Activated CD4-positive, alpha-beta T cell treated with anti-CD3 and anti-CD28 coated beads, Interleukin-2, amount 50 U/mL, for 4 hours (primary cell): ENCODE results near the gene UPF1.
"Not testable (repeated sequence)": the region's sequence is repeated elsewhere in the genome, so short reads cannot be mapped to it uniquely, and the experiment has no call there.

Source experiments
- DNase-seq, 2 experiments: peaks; one replicate each; pipeline ENCODE4 v3.0.0-alpha.2; 2020

UPF1 gene

DNA sequence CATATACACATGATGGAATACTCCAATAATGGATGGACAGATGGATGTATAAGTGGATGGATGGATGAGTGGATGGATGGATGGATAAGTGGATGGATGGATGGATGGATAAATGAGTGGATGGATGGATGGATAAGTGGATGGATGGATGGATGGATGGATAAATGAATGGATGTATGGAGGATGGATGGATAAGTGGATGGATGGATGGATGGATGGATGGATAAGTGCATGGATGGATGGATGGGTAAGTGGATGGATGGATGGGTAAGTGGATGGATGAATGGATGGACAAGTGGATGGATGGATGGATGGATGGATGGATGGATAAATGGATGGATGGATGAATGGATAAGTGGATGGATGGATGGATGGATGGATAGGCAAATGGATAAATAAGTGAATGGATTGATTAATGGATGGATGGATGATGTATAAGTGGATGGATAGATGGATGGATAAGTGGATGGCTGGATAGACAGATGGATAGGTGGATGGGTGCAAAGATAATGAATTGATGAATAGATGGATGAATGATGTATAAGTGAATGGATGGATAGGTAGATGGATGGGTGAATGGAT, 32.3 kb upstream of the UPF1 start:
- DNase-seq = no peak

DNA sequence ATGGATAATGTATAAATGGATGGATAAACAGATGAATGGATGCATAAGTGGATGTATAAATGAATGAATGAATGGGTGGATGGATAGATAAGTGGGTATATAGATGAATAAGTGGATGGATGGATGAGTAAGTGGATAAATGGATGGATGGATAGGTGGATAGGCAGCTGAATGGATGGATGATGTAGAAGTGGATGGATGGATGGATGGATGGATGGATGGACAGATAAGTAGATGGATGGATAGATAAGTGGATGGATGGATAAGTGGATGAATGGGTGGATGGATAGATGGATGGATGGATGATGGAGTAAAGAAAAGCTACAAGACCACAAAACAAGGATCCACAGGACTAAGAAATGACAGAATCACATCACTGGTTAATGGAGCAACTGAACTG, 31.7 kb upstream of the UPF1 start:
- no peak for DNase-seq

DNA sequence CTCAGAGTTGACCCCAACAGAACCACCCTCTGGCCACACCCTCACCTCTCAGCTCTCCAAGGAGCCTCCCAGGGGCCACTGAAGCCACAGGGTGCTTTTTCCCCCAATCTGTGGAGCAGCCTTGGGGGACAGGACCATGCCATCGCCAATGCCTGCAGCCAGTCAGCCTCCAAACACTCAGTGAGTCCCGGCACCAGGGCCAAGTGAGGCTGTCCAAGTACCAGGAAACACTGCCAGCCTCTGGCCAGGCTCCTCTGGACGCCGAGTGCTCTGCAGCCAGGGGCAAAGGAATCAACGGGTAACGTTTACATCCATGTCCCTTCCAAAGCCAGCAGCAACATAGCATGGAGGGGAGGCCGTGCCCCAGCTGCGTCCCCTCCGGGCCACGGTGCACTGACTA, 31.1 kb upstream of the UPF1 start:
- no peak for DNase-seq

DNA sequence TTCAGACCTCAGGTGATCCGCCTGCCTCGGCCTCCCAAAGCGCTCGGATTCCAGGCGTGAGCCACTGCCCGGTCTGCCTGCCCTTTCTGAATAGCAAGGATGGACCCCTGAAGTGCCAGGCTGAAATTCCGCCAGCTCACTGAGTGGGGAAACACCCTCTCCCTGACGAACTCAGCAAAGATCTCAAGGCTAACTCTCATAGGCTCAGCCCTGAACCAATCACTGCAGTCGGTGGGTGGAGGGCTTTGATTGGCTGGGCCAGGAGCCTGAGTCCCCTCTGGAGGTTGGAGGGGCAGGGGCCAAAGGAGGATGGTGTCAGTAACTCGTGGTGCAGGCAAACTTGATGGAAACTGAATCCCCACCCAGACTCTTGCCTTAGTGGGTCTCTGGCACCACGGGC, 29.4 kb upstream of the UPF1 start:
- no peak for DNase-seq

DNA sequence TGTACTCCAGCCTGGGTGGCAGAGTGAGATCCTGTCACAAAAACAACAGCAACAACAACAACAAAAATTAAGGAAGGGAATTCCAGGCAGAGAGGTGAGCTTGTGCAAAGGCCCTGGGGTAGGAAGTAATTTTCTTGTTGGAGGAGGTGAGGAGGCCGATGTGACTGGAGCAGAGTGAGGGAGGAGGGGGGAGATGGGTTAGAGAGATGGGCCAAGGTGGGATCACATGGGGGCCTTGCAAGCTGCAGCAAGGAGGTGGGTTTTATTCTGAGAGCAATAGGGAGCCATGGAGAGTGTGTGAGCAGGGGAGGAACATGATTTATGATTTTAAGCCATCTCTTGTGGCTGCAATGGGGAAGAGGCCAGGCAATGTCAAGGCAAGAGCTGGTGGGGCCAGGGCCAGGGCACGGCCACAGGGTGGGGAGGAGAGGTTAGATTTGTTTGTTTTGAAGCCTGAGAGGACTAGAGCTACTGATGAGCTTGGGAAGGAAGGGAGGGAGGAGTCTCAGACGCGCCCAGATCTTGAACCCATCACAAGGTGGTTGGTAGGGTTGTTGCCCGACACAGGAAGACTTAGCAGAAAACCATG, 28.1 kb upstream of the UPF1 start:
- no peak for DNase-seq

DNA sequence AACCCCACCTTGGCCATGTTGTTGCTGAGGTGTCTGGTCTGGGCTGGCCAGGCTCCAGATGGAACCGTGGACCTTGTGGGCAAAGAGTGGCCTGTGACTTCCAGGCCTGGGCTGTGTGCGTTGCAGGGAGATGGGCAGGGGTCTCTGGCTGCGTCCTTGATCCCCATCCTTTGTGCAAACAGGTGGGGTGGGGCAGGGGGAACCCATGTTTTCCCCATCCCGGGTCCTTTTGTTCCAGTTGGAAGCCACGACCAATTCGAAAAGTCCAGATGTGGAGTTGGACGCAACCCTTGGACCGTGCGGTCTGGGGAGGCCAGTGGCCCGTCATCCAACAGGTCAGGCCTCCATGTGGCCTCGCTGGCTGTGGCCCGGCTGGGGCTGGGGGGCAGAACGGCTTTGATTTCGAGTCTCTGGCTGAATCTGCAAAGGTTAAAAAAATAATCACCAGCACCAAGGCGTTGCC, 27.6 kb upstream of the UPF1 start:
- no peak for DNase-seq

DNA sequence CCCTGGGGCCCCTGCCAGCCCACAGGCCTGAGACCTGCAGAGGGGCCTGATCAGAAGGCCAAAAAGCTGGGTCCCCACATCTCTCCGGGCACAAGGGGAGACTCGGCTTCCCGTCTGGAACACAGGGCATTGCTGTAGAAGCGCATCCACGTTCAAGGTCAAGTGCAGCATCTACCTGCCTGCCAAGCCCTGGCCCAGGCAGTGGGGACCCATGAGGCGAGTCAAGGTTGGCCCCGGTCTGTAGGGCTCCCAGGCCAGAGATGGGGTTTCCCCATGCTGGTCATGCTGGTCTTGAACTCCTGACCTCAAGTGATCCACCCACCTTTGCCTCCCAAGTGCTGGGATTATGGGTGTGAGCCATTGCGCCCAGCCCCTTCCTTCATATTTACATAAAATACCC, 27.1 kb upstream of the UPF1 start:
- no peak for DNase-seq

DNA sequence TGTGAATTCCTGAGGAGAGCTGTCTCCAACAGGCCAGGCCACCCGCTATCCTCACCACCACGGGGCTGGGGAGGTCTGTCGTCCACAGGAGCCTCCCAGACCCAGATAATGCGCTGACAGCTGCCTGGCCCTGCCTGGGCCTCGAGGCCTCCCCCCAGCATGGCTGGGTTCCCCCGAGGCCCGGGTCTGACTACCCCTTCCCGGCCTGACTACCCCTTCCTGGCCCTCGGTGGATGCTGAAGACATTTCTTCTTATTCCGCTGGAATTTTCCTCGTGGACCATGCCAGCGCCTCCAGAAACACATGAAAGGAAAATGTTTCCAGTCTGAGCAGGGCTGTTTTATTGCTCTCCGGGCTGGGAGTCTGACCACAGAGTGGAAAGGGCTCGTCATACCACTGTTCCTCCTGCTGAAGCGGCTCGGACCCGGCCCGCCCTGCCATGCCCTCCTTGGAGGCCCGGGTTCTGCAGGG, 23.9 kb upstream of the UPF1 start:
- no peak for DNase-seq

DNA sequence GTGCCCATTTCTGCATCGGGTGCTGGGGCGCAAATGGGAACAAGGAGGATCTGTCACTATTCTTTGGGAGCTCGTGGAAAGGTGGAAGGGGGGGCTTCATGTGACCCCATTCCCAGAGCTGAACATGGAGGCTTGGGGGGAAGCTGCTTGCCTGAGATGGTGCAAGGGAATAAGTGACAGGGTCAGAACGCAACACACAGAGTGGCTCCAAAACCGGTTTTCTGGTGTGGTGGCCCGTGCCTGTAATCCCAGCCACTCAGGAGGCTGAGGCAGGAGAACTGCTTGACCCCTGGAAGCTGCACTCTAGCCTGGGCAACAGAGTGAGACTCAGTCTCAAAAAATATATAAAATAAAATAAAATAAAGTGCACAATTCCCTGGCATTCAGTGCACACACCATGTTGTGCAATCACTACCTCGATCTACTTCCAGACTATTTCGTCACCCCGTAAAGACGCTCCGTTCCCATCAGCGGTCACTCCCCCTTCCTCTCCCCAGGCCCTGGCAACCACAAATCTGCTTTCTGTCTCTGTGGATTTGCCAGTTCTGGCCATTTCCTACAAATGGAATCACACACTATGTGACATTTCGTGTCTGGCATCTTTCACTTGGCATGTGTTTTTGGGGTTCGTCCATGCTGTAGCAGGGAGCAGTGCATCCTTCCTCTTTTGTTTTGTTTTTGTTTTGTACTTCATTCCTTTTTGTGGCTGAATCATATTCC, 22.4 kb upstream of the UPF1 start:
- DNase-seq = no peak

DNA sequence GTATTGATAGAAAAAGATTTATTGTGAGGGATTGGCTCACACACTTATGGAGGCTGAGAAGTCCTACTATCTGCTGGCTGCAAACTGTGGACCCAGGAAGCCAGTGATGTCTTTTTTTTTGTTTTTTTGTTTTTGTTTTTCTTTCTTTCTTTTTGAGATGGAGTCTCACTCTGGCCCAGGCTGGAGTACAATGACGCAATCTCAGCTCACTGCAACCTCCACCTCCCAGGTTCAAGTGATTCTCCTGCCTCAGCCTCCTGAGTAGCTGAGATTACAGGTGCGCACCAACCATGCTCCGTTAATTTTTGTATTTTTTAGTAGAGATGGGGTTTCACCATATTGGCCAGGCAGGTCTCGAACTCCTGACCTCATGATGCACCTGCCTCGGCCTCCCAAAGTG, 20.1 kb upstream of the UPF1 start:
- DNase-seq = not testable (repeated sequence)

DNA sequence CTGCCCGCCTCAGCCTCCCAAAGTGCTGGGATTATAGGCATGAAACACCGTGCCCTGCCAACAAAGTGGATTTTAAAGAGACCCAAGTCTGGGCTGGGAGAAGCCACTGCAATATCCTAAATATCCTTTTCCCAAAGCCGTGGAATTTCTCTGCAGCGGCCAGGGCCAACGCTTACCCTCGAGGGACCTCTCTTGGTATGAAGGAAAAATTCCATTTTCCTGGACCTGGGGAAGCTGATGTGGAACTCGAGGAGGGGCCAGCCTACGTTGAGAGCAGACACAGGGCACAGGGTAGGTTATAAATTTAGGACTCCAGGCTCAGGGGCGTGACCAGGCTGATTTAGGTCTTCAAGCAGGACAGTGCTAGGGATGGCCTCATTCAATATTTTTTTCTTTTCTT, 17.7 kb upstream of the UPF1 start:
- DNase-seq = no peak

DNA sequence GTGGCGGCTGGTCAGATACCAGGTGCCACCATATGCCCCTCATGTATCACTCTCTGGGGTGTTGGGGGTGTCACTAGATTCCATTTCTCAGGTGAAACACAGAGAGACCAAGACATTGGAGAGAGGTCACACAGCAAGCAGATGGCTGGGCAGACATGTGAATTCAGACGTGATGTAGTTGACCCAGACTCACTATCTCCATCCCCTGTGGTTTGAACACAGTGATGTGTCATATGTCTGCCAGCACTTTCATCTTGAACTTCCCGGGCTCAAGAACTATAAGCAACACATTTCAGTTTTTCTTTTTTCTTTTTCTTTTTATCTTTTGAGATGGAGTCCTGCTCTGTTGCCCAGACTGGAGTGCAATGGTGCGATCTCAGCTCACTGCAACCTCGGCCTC, 16.1 kb upstream of the UPF1 start:
- no peak for DNase-seq

DNA sequence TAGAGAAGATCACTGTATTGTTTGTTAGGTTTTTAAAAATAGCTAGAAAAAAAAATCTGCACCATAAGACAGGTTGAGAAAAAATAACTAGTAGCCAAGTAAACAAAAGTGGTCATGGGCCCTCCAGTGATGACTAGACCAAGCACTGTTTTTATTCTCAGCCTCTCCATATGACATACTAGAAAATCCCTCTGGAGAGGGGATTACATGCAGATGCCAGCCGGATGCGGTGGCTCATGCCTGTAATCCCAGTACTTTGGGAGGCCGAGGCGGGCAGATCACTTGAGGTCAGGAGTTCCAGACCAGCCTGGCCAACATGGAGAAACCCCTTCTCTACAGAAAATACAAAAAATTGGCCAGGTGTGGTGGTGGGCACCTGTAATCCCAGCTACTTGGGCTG, 15.1 kb upstream of the UPF1 start:
- DNase-seq = not testable (repeated sequence)

DNA sequence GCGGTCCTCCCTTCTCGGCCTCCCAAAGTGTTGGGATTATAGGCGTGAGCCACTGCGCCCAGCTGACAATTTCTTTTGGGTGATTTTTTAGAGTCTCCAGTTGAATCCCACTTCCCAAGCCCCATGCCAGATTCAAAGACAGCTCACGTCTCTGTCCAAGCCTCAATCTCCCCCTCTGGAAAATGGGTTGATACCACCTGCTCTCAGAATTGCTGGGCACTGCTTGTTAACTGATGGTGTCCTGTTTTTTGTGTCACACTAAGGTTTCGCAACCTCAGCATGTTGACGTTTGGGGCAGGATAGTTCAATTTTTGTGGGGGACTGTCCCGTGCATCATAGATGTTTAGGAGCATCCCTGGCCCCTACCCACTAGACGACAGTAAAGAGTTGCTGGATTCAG, 14.2 kb upstream of the UPF1 start:
- DNase-seq = no peak

DNA sequence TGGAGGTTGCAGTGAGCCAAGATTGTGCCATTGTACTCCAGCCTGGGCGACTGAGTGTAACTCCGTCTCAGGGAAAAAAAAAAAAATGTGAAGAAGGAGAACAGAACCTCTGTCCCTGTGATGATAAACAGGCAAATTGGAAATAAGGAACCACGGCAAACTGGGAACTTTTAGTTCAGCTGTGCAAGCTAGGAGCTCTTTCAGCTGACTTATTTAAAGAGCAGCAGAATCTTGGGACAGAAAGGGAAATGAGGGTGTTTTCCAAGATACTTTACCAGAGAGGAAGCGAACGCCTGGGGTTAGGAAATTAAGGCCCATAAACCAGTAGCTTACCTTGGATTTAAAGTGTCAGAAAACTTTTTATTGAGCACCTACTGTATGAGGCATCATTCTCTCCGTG, 3.0 kb upstream of the UPF1 start:
- DNase-seq = no peak

DNA sequence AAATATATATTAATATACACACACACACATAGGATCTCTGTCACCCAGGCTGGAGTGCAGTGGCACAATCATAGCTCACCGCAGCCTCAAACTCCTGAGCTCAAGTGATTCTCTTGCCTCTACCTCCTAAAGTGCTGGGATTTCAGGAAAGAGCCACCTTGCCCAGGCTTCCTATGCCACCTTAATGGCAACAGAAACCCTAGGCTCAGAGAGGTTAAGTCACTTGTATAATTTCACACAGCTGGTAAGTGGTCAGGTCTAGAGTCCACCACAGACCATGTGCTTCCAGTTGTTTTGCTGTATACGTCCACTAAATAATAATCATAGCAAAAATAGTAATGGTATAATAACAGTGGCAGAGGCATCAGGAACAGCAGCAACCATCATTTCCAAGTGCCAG, 1.3 kb upstream of the UPF1 start:
- DNase-seq = no peak

DNA sequence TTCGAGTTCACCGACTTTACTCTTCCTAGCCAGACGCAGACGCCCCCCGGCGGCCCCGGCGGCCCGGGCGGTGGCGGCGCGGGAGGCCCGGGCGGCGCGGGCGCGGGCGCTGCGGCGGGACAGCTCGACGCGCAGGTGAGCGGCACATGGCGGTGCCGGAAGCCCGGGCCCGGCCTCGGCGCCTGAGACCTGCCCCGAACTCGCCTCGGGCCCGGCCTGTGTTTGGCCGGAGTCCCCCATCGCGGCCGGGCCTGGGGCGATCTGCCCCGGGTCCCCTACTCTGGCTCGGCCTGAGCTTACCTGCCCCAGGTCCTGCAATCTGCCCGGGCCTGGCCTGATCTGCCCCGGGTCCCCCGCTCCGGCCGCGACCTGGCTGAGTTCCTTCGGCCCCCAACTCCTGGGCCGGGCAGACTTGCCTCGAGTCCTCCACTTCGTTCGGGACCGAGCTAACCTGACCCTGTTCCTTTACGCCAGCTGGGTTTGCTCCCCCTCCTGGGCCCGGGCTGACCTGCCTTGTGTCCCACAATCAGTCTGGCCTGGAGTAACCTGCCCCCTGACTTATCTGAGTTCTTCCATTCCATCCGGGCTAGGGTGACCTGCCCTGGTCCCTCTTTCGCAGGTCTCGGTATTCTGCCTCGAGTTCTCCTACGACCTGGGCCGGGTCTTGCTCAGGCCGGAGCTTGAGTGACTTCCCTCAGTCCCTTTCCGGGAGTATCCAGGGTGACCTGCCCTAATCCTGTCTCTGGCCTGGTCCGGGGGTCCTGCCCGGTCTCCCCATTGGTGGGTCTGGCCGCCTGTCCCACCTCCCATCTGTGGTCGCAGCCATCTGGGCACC, 764 bp downstream of the UPF1 start:
- peak in 1 of 2 experiments; percentile 13 for DNase-seq

DNA sequence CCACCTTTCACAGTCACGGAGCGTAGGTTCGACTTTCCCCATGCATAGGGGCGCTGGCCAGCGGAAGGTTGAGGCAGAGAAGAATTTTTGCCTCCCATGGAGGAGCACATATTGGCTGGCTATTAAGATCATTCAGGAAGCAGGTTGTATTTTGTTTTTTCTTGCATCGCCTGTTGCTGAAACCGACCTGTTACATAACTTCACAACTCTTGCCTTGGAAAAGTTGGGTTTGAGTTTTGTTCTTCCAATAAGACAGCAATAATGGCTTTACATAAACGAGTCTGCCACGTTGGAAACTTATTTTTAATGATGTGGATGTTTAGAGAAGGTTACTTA, 1.4 kb downstream of the UPF1 start:
- DNase-seq = no peak

DNA sequence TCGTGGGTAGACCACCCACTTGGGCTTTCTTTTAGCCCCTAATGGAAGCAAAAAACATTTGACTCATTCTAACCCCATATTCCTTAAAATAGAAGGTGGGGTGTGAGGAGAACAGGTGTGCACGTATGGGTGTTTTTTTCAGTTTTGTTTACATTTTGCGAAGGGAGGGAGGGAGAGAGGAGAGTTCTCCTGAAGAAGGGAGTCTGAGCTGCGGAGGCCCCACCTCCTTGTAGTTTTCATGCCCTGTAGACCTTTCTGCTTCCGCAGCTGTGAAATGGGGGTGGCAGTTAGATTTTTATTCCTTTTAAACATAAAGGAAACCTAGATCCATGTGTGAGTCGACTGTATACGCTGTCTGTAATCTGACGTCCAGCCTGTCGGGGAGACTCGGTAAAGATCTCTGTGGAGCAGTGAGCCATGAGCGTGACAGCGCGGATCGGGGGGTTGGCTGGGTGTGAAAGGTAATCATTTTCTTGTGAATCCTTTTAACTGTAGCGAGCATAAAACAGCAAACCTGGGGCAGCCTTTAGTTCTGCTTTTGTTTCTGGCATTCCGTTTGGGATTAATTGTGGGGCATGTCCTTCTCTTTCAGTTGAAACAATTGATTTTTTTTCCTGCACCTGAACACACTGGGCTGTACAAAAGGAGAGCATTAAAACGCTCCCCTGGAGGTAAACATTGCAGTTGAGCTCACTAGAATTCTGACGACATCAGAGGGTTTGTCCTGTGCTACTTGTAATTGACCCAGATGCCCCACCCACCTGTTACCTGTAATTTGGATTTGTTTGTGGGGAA, 2.3 kb downstream of the UPF1 start:
- no peak for DNase-seq

DNA sequence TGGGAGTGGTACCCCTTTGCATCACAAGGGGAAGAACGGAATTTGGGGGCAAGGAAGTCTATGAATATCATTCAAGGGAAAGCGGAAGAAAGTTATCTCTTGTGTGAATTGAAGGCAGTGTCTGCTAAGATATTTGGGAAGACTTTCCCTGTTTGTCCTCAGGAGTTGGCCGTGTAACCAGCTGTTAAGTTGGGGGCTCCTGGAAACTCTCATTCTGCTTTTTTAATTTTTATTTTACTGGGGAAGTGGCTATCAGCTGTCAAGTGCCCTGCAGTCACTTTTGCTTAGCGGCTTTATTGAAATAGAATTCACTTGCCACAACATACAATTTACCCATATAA, 2.9 kb downstream of the UPF1 start:
- DNase-seq = no peak

DNA sequence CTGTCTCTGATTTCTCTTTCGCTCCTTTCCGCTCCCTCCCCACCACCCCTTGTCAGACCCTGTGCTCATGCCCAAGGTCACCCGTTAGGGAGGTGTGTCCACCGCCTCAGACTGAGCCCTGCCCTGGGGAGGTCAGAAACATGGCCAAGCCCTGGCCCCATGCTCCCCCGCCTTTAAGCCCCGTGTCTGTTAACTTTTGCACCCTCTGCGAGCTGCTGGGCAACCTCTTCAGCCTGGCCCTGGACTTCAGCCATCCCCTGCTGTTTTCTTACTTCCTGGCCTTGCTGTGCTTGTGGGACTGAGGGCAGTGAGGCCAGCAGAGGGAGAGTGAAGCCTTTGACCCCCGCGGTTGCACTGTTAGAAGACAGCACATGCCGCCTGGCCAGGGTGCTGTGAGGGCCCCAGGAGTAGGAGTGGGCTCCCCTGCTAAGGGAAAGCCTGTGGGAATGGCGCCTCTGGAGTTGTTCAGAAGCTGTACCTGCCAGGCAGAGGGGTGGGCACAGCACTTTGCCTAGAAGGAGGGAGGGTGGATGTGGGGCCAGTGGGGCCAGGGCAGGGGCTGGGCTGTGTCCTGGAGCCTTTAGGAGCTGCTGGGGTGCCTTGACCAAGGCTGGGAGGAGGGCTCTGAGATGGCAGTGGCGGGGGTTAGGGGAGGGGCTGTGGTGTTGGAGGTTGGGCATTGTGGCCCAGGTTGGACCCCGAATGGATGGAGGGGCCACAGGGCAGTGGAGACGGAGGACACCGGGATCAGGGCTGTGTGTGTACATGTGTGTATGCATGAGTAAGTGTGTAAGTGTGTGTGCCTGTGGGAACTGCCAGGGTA, 7.9 kb downstream of the UPF1 start:
- DNase-seq = no peak
